Left lobe of liver (tissue), 2 donors: ENCODE measurements around the gene OTUD5. TPM values are rescaled to one million over a fixed set of nuclear protein-coding genes. Genes with fewer than 3 reads are reported as not detected.

Source experiments
- ATAC-seq: fragments of 200-7000 bp; cut with Tn5 transposase; one replicate; pipeline ENCODE4 v1.9.1; 2020; ENCODE audit warnings: mild to moderate bottlenecking, moderate library complexity
- DNase-seq: peaks from one replicate; pipeline ENCODE4 v3.0.0-alpha.2; 2020; ENCODE audit warnings: low spot score
- total RNA-seq: library from RNA; stranded (reverse); gene quantifications from one replicate; pipeline ENCODE4 v1.2.1, GENCODE V29; 2021
- donor health status: DM: no; HTN: no; CAD: no; lungs with moderate emphysema.
- donor health status: DM: no; HTN: yes; CAD: no.

The OTUD5 gene
- total RNA-seq, 1 donor from 2014 or later: 21.8 TPM

DNA sequence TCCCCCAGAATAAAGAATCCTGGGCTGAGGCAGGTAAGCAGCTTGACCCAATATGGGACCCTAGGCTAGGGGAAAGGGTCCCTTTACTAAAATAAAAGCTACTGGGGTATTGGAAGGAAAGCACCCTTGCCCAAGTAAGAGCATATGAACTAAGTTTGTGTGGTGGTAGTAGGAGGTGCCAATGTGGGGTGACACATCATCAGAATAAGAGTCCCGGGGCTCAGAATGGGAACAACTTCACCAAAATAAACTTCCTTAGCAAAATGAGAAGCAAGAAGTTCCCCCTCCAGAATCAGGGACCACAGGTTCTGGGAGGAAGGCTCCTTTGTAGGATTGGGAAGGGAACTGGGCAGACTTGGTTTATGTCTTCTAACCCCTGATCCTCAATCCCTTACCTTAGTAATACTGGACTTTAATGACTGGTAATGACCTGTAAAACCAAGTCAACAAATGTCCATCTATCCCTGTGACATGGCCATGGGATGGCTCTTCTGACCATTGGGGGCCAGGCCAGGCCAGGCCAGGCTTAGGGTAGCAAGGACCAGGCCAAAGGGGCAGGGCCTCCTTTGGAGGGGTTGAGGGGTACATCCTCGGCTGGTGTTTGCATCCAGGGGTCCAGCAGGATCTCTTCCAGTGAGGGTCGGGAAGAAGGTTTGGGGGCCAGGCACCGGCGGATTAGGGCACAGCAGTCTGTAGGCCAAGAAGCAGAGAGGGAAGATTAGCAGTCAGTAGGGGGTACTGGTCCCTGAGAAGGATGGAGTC lies 43.6 kb downstream of the OTUD5 start:
- DNase-seq (no peak), ATAC-seq (no peak)

DNA sequence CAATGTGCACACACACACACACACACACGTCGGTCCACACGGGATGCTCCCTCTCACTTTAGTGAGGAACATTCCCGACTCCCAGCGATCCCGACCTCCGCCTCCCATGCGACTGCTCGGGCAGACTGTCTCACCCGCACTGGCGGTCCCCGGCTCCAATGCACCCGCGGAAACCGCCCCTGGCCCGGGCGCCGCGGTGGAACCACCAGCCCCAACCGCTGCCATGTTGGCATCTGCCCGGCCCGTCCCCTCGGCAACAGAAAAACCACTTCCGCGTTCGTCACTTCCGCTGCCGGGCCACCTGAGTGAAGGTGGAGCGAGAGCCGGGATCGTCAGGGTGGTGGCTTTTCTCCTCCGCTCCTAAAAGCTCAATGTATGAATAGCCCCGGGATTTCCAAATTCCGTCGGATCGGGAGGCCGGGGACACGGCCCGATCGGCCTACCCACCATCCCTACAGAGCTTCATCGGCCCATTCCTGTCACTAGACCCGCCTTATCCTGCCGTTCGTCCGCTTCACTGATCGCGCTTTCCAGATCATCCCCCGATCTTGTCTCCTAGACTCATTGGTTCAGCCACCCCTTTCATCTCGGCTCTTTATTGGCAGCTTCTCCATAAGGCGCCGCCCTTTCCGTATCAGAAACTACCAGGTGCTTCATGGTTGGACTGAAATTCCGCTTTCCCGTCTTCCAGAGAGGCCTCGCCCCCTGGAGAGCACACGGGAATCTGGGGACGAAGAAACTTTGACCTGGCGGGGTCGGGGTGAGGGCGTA lies 45.8 kb downstream of the OTUD5 start, which contains the start of gene SLC35A2:
Gene SLC35A2 (minus strand): TSS at position 235 of the 771 bp plus-strand sequence. CDS start 10 bp downstream, at position 225.
- DNase-seq (peak; percentile 84), ATAC-seq (peak; percentile 90)

DNA sequence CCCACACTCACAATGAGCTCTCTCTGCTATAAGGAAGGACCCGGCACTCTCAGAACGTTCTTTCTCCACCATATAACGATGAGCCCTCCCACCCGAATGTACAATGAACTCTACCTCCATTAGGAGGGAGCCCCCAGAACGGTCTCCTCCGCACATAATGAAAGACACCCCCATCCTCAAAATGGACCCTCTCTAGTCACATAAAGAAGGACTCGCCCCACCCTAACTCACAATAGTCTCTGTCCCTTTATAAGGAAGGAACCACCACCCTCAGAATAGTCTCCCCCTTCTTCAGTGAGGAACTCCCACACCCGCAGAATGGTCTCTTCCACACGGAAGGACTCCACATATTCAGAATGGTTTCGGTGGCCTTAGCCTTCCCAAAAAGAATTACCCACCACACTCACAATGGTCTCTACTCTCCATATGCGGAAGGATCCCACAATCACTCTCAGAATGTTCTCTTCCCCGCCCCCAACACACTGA lies 46.4 kb downstream of the OTUD5 start:
- no peak for DNase-seq
- ATAC-seq: no peak

DNA sequence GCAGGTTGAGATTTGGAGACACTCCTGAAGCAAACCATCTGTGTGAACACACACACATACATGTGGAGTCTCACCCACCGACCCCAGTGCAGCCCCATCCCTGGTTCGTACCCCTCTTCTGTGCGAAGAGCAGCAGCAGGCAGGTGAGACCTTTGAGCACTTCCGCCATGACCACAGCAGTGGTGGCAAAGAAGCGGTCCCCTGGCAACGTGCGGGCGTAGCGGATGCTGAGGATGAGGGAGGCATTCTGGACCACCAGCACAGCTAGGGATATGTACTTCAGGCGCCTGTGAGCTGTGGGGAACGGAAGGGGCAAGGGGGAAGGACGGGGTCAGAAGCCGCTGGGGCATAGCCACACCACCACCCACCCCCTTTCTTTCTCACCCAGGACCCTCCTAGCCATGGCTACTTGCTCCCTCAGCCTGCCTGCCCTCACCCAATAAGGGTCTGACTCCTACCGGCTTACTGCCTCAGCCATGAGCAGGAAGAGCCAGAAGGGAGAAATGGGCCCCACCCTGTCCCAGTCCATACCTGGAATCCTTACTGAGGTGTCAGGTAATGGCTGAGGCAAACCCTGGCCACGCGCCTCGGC lies 47.6 kb downstream of the OTUD5 start:
- DNase-seq: no peak
- no peak for ATAC-seq

DNA sequence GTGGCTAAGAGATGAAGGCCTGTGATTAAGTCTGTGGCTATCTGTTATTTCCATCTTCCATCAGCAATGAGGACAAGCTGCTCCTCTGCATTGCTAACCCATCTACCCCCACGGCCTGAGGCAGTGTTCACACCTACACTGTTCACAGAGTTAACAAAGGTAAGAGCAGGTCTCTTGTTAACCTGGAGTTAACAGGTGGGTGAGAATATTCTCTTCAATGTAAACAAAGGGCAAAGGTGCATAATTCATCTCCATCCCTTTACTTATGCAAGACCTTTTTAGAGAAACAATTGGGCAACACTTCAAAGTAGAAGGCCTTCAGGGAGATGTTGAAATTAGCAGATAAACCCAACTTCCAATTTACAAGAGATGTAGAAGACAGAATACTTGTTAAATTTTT lies 48.8 kb downstream of the OTUD5 start:
- ATAC-seq (no peak), DNase-seq (no peak)

GRCh38 chrX:48905090-48905790 lies 52.2 kb downstream of the OTUD5 start:
- ATAC-seq (no peak), DNase-seq (no peak)

DNA sequence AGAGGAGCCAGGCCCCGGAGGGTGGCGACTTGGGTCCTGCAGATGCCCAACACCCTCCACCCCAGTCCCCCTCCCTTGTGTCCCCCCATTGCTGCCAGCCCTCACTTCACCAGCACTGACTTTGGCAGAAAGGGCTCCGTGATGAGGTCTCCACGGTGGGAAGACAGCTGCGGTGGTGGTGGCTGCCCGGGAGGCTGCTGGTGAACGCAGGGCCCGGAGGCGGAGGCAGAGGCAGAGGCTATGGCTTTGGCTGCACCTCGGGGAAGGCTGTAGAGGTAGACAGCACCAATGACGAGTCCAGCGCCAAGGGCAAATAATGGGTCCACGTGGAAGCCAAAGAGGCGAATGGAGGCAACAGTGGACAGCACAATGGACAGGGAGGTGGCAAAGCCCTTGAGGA lies 52.8 kb downstream of the OTUD5 start:
- DNase-seq: no peak
- no peak for ATAC-seq

DNA sequence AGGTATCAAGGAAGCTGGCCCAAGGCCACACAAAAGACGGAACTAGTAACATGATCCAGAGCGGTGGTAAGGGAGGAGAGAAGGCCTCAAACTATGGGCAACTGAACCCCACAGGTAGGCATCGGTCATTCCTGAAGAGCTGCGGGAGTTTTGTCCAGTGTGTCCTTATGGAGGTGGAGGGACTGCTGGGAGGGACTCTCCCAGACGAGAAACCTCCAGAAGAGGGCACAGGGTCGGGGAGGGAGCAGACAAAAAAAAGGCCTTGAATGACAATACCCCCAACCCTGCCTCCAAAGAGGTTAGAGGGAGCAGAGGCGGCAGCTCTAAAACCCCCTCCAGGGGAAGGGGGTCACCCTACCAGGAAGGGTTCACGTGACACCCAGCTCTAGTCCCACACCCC lies 53.2 kb downstream of the OTUD5 start:
- DNase-seq (no peak), ATAC-seq (no peak)

- DNase-seq (no peak), ATAC-seq (no peak)
Measured at GRCh38 chrX:48903290-48903689, 54.1 kb downstream of the OTUD5 start.

DNA sequence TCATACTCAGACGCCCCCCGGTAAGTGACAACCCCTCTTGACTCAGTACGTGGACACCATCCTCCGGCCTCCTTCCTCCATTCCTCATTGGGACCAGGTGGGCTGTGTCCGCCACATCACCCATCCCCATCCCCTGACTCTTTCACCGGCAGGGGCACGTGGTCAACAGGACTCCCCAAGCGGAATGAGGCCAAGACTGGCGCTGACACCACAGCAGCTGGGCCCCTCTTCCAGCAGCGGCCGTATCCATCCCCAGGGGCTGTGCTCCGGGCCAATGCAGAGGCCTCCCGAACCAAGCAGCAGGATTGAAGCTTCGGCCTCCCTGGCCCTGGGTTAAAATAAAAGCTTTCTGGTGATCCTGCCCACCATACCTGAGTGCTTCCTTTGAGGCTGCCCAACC lies 54.6 kb downstream of the OTUD5 start:
- DNase-seq: no peak

GRCh38 chrX:48902135-48902534 lies 55.3 kb downstream of the OTUD5 start:
- DNase-seq (no peak), ATAC-seq (no peak)

More for the DNA sequence above, 54.6 kb downstream of the OTUD5 start:
- no peak for ATAC-seq

DNA sequence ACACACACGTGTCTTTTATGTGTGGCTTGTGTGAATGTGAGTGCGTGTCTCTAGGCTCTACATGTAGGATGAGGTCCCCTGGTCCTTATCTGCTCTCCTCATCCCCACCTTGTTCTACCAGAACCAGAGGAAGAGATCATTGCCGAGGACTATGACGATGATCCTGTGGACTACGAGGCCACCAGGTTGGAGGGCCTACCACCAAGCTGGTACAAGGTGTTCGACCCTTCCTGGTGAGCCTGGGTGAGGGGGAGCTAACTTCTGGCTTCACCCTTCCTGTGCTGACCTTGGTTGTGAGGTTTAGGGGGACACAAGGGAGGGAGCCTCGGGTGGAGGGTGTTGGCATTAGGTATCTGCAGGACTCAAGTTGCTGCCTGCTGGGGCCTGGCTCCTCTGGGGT lies 56.3 kb downstream of the OTUD5 start:
- ATAC-seq (no peak), DNase-seq (no peak)

DNA sequence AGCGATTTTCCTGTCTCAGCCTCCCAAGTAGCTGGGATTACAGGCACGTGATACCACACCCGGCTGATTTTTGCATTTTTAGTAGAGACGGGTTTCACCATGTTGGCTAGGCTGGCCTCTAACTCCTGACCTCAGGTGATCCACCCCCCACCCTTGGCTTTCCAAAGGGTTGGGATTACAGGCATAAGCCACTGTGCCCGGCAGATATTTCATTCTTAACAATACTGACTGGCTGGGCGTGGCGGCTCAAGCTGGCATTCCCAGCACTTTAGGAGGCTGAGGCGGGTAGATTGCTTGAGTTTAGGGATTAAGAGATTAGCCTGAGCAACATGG lies 58.4 kb downstream of the OTUD5 start:
- no peak for ATAC-seq
- no peak for DNase-seq

DNA sequence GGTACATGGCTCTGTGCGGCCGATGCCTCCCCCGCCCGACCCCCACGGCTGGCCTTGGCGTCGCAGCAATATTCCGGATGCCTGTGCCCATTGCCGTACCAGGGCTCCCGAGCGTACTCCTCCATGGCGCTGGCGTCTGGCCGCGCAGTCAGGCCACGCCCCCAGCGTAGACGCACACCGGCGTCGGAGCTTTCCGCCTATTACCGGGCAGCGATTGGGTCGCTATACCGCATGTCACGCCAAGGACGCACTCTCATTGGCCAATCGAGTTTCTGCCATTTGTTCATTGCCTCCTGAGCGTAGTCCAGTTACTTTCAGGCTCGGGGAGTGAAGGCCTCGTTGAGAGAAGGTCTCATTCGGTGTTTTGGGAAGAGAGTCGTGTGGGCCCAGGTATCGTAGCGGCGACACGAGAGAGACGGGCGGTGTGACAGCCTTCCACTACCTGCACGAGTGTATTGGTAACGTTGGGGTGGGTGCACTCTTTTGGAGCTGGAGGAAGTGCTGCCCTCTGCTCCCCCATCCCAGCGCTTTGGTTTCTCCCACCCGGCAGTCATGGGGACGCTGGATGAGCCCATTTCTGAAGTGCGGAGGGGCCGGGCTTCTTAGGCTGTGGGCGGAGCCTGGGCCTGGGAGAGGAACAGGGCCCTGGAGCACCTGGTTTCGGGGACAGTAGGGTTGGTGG lies 59.6 kb downstream of the OTUD5 start, which contains the start of the genes PQBP1 and TIMM17B:
Gene PQBP1 (plus strand): TSS at position 306 of the 682 bp plus-strand sequence. CDS start 580 bp downstream, outside the sequence.
Gene TIMM17B (minus strand): TSS at position 144 of the 682 bp plus-strand sequence. CDS start 19 bp downstream, at position 125.
- peak; percentile 91 for ATAC-seq
- peak; percentile 91 for DNase-seq

GRCh38 chrX:48897157-48897624 lies 60.2 kb downstream of the OTUD5 start:
- DNase-seq (peak; percentile 81), ATAC-seq (peak; percentile 81)

DNA sequence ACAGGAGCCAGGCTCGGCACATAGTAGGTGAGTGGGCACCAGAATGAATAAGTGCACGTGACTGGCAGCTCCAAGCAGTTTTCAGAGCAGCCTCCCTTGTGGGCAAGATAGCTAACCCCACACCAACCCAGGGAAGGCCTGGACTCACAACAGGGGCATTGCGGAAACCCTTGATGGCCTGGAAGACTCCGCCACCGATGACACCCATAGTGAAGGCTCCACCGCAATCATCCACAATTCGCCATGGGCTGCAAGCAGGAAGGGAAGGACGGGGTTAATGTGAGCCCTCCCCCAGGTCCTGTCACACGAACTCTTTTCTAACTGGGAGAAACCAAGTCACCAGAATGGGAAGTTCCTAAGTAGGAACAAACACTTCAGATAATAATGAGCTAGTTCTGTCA lies 60.8 kb downstream of the OTUD5 start:
- ATAC-seq (no peak), DNase-seq (no peak)

GRCh38 chrX:48894891-48895290 lies 62.5 kb downstream of the OTUD5 start:
- no peak for ATAC-seq
- DNase-seq: no peak

- ATAC-seq (no peak), DNase-seq (no peak)
Measured at GRCh38 chrX:48893556-48894348, 63.7 kb downstream of the OTUD5 start.

GRCh38 chrX:48892896-48893295 lies 64.5 kb downstream of the OTUD5 start:
- DNase-seq: no peak
- ATAC-seq: no peak
